Panc1 (cell line): Measurements from ENCODE around the gene PUDP. TPM values are rescaled to one million over a fixed set of nuclear protein-coding genes. Genes with fewer than 3 reads are reported as not detected.

Experiments used
- ATAC-seq: fragments of 200-7000 bp; cut with Tn5 transposase; 2 replicates; pipeline ENCODE4 v1.9.1; 2020; ENCODE audit warnings: mild to moderate bottlenecking, moderate library complexity
- BruUV-seq: library from RNA; stranded (reverse); fragments of 400-500 nt; replicated peaks from 2 replicates; lab custom pipeline; 2021; lab: Mats Ljungman, UMichigan
- CTCF ChIA-PET: fragments of 300-600 bp; sonication (Branson Sonifier 250); formaldehyde crosslinking; loops from one replicate; lab custom pipeline; 2022; ENCODE audit warnings: antibody characterized with exemption; lab: Charles Lee
- POLR2A ChIA-PET: fragments of 300-600 bp; sonication (Branson Sonifier 250); formaldehyde crosslinking; loops from one replicate; lab custom pipeline; 2022; ENCODE audit warnings: antibody characterized with exemption; lab: Charles Lee
- DNase-seq: peaks from one replicate; pipeline ENCODE4 v3.0.0-alpha.2; 2010; ENCODE audit warnings: low read depth, low spot score
- H3K27ac ChIP-seq: 2 replicates; pipeline ENCODE4 v1.5.1; 2011; ENCODE audit warnings: mild to moderate bottlenecking, low read length, inconsistent platforms
- H3K27me3 ChIP-seq: fragments of 200-500 bp; sonication (Bioruptor generic); 2 replicates; pipeline ENCODE4 v1.6.0; 2014; ENCODE audit warnings: low read length, inconsistent platforms; ENCODE audit not compliant: control insufficient read depth, insufficient read depth
- H3K36me3 ChIP-seq: fragments of 200-500 bp; sonication (Bioruptor generic); 2 replicates; pipeline ENCODE4 v1.5.1; 2014; ENCODE audit warnings: inconsistent platforms, mild to moderate bottlenecking, low read length, moderate library complexity; ENCODE audit not compliant: control insufficient read depth, insufficient read depth
- H3K4me1 ChIP-seq: 2 replicates; pipeline ENCODE4 v1.5.1; 2011; ENCODE audit warnings: inconsistent platforms, mild to moderate bottlenecking, low read length, moderate library complexity; ENCODE audit not compliant: control insufficient read depth, insufficient read depth
- H3K4me3 ChIP-seq, 2 experiments: 2 replicates each; pipeline ENCODE4 v1.5.1; 2011 to 2012; ENCODE audit warnings: low read depth in 2 of 2, low read length in 2 of 2, mild to moderate bottlenecking in 2 of 2, inconsistent platforms in 1 of 2, moderate library complexity in 1 of 2
- H3K9me3 ChIP-seq: fragments of 200-500 bp; sonication (Bioruptor generic); 2 replicates; pipeline ENCODE4 v1.5.1; 2014; ENCODE audit warnings: low read depth, mild to moderate bottlenecking, inconsistent platforms, low read length, moderate library complexity; ENCODE audit not compliant: control insufficient read depth, insufficient read depth
- CTCF ChIP-seq: fragments of 450-650 bp; IDR thresholded peaks from 2 replicates; pipeline ENCODE4 v1.5.1; 2017; ENCODE audit warnings: mild to moderate bottlenecking
- POLR2AphosphoS5 ChIP-seq: IDR thresholded peaks from 2 replicates; pipeline ENCODE4 v1.6.1; 2012; ENCODE audit warnings: mild to moderate bottlenecking, low read depth, low read length, moderate library complexity
- REST ChIP-seq, 2 experiments: IDR thresholded peaks; 2 replicates each; pipeline ENCODE4 v1.6.1; 2011 to 2012; ENCODE audit warnings: low read depth in 2 of 2, control low read depth in 1 of 2, low read length in 1 of 2, mild to moderate bottlenecking in 1 of 2, moderate library complexity in 1 of 2; ENCODE audit not compliant: insufficient read depth in 1 of 2
- SIN3A ChIP-seq: IDR thresholded peaks from 2 replicates; pipeline ENCODE4 v1.6.1; 2012; ENCODE audit warnings: low read depth, mild to moderate bottlenecking, low read length, moderate library complexity, borderline replicate concordance; ENCODE audit not compliant: insufficient read depth
- TCF7L2 ChIP-seq: IDR thresholded peaks from 2 replicates; pipeline ENCODE4 v1.6.1; 2011; ENCODE audit warnings: mild to moderate bottlenecking, low read depth, low read length, inconsistent platforms
- in situ Hi-C: cut with HindIII; loops from 2 replicates; pipeline ENCODE4 v1.10.0; 2016; ENCODE audit warnings: low sequenced_read_pairs, low pct_unique_long_range_greater_than_20kb
- intact Hi-C: fragments of 100-400 bp; cut with micrococcal nuclease; formaldehyde crosslinking; loops from one replicate; pipeline ENCODE4 v1.10.0; 2022; ENCODE audit not compliant: unreplicated experiment
- total RNA-seq: library from RNA; stranded (reverse); gene quantifications from one replicate; pipeline ENCODE4 v1.2.1, GENCODE V29; 2021; ENCODE audit not compliant: unreplicated experiment

The PUDP gene
- total RNA-seq, 1 experiment from 2014 or later = 14.2 TPM

GRCh38 chrX:7074148-7074907 lies 73.6 kb downstream of the PUDP start:
- Histone ChIP-seq H3K27ac (no peak overlapping the region), H3K36me3 (no peaks in the 10 kb centered on the region), H3K27me3 (no peaks in the 10 kb centered on the region), H3K4me3 (no peak overlapping the region), H3K9me3 (no peaks in the 10 kb centered on the region), H3K4me1 (no peaks in the 10 kb centered on the region)
- BruUV-seq = no TSS peak
- intact Hi-C loops (no loop called here), in situ Hi-C loops (no loop called here)
- POLR2A ChIA-PET = no interaction called here
- CTCF ChIA-PET = no interaction called here
- ATAC-seq (no peak), DNase-seq (no peak)
- TF ChIP-seq REST (IDR thresholded peaks at IDR 0.05; ENCODE audit: insufficient read depth in 1 of 2, low read depth in 2 of 2, low read length in 1 of 2) = no peak
- no peak for TF ChIP-seq POLR2AphosphoS5
- no peak for TF ChIP-seq CTCF
- no peak for TF ChIP-seq TCF7L2
- TF ChIP-seq SIN3A = no peak

GRCh38 chrX:7073336-7073735 lies 74.6 kb downstream of the PUDP start:
- TF ChIP-seq POLR2AphosphoS5 (no peak), REST (IDR thresholded peaks at IDR 0.05; ENCODE audit: insufficient read depth in 1 of 2, low read depth in 2 of 2, low read length in 1 of 2) (no peak), SIN3A (no peak), TCF7L2 (no peak), CTCF (no peak)
- DNase-seq (no peak), ATAC-seq (no peak)
- no peaks in the 10 kb centered on the region for H3K36me3 ChIP-seq
- no peak overlapping the region for H3K4me3 ChIP-seq
- in situ Hi-C loops (no loop called here), intact Hi-C loops (no loop called here)
- no peaks in the 10 kb centered on the region for H3K4me1 ChIP-seq
- no peaks in the 10 kb centered on the region for H3K27me3 ChIP-seq
- H3K9me3 ChIP-seq = no peaks in the 10 kb centered on the region
- no peak overlapping the region for H3K27ac ChIP-seq
- ChIA-PET POLR2A (no interaction called here), CTCF (no interaction called here)
- BruUV-seq = no TSS peak
